IMR-90 (cell line): ENCODE data around the gene CDC42EP3. TPM values are rescaled to one million over a fixed set of nuclear protein-coding genes. Genes with fewer than 3 reads are reported as not detected.

Experiments
- ATAC-seq: fragments of 200-7000 bp; cut with Tn5 transposase; 2 replicates; pipeline ENCODE4 v1.9.1; 2020; ENCODE audit warnings: low read depth, mild to moderate bottlenecking, moderate library complexity
- BruUV-seq: library from RNA; stranded (reverse); fragments of 400-500 nt; replicated peaks from 2 replicates; lab custom pipeline; 2021; lab: Mats Ljungman, UMichigan
- CTCF ChIA-PET: fragments of 300-600 bp; formaldehyde crosslinking; extraction: SDS; loops from one replicate; lab custom pipeline; 2021; ENCODE audit warnings: antibody characterized with exemption; lab: Yijun Ruan, JAX
- POLR2A ChIA-PET: fragments of 300-600 bp; sonication (Branson Sonifier 250); formaldehyde crosslinking; loops from one replicate; lab custom pipeline; 2022; ENCODE audit warnings: antibody characterized with exemption; ENCODE audit not compliant: unreplicated experiment; lab: Charles Lee
- DNase-seq: peaks from one replicate; pipeline ENCODE4 v3.0.0; 2013
- H2AFZ ChIP-seq: replicated peaks from 2 replicates; pipeline ENCODE3; 2013; ENCODE audit warnings: low read length, mild to moderate bottlenecking; ENCODE audit not compliant: poor library complexity
- H2AK5ac ChIP-seq: 2 replicates; pipeline ENCODE4 v1.6.1; 2013; ENCODE audit warnings: low read depth, low read length, inconsistent platforms
- H2AK9ac ChIP-seq: replicated peaks from 2 replicates; pipeline ENCODE3; 2013; ENCODE audit warnings: mild to moderate bottlenecking, low read depth, low read length, moderate library complexity; ENCODE audit not compliant: poor library complexity
- H2BK120ac ChIP-seq: 2 replicates; pipeline ENCODE4 v1.6.1; 2013; ENCODE audit warnings: low read depth, low read length, inconsistent platforms
- H2BK15ac ChIP-seq: 3 replicates; pipeline ENCODE4 v1.6.1; 2013; ENCODE audit warnings: low read depth, low read length, inconsistent platforms
- H2BK20ac ChIP-seq: 2 replicates; pipeline ENCODE4 v1.6.1; 2013; ENCODE audit warnings: low read depth, mild to moderate bottlenecking, inconsistent platforms, low read length, moderate library complexity
- H2BK5ac ChIP-seq: 2 replicates; pipeline ENCODE4 v1.6.1; 2013; ENCODE audit warnings: mild to moderate bottlenecking, low read depth, low read length, inconsistent platforms; ENCODE audit not compliant: poor library complexity, severe bottlenecking
- H3K14ac ChIP-seq: replicated peaks from 2 replicates; pipeline ENCODE4 v1.6.1; 2013; ENCODE audit warnings: low read depth, low read length, inconsistent platforms
- H3K18ac ChIP-seq: 2 replicates; pipeline ENCODE4 v1.6.1; 2013; ENCODE audit warnings: low read depth, low read length, control low read depth
- H3K23ac ChIP-seq: 2 replicates; pipeline ENCODE4 v1.6.1; 2013; ENCODE audit warnings: low read depth, low read length, inconsistent platforms
- H3K27ac ChIP-seq: 2 replicates; pipeline ENCODE4 v1.5.1; 2013; ENCODE audit warnings: mild to moderate bottlenecking, control low read depth, low read length; ENCODE audit not compliant: insufficient read depth
- H3K27me3 ChIP-seq: 2 replicates; pipeline ENCODE4 v1.6.1; 2013; ENCODE audit warnings: low read length; ENCODE audit not compliant: control insufficient read depth, insufficient read depth
- H3K36me3 ChIP-seq: 2 replicates; pipeline ENCODE4 v1.6.1; 2013; ENCODE audit warnings: low read length, mixed read lengths; ENCODE audit not compliant: control insufficient read depth, insufficient read depth
- H3K4ac ChIP-seq: 2 replicates; pipeline ENCODE4 v1.6.1; 2013; ENCODE audit warnings: low read depth, low read length, inconsistent platforms
- H3K4me1 ChIP-seq: 2 replicates; pipeline ENCODE4 v1.6.1; 2013; ENCODE audit warnings: low read length, mixed read lengths; ENCODE audit not compliant: control insufficient read depth, insufficient read depth
- H3K4me2 ChIP-seq: 2 replicates; pipeline ENCODE4 v1.6.1; 2013; ENCODE audit warnings: low read depth, mild to moderate bottlenecking, control low read depth, low read length, moderate library complexity
- H3K4me3 ChIP-seq: 2 replicates; pipeline ENCODE4 v1.5.1; 2013; ENCODE audit warnings: low read depth, mild to moderate bottlenecking, control low read depth, low read length, moderate library complexity; ENCODE audit not compliant: insufficient read depth
- H3K56ac ChIP-seq: 2 replicates; pipeline ENCODE4 v1.6.1; 2013; ENCODE audit warnings: low read length, inconsistent platforms; ENCODE audit not compliant: insufficient read depth; ENCODE audit errors: extremely low read depth
- H3K79me1 ChIP-seq, 2 experiments: 2 replicates each; pipeline ENCODE4 v1.6.1; 2013; ENCODE audit warnings: low read length in 2 of 2, inconsistent platforms in 1 of 2, low read depth in 1 of 2
- H3K9ac ChIP-seq: 2 replicates; pipeline ENCODE4 v1.6.1; 2013; ENCODE audit warnings: low read depth, low read length, control low read depth
- H3K9me1 ChIP-seq: 2 replicates; pipeline ENCODE4 v1.6.1; 2013; ENCODE audit warnings: low read length, inconsistent platforms; ENCODE audit not compliant: insufficient read depth
- H3K9me3 ChIP-seq: 2 replicates; pipeline ENCODE4 v1.6.1; 2013; ENCODE audit warnings: low read length; ENCODE audit not compliant: control insufficient read depth, insufficient read depth
- H4K20me1 ChIP-seq: 2 replicates; pipeline ENCODE4 v1.6.1; 2013; ENCODE audit warnings: low read length, inconsistent platforms; ENCODE audit not compliant: insufficient read depth
- H4K5ac ChIP-seq: 2 replicates; pipeline ENCODE4 v1.6.1; 2013; ENCODE audit warnings: mild to moderate bottlenecking, low read depth, low read length, control low read depth
- H4K8ac ChIP-seq, 2 experiments: 2 replicates each; pipeline ENCODE4 v1.6.1; 2013; ENCODE audit warnings: low read depth in 2 of 2, low read length in 2 of 2, control low read depth in 1 of 2, inconsistent platforms in 1 of 2
- H4K91ac ChIP-seq: 2 replicates; pipeline ENCODE4 v1.6.1; 2013; ENCODE audit warnings: low read depth, low read length, inconsistent platforms; ENCODE audit not compliant: insufficient read depth
- CEBPB ChIP-seq: IDR thresholded peaks from 2 replicates; pipeline ENCODE4 v1.6.1; 2012; ENCODE audit warnings: low read depth, low read length, improper control_type of control experiment
- CHD1 ChIP-seq: IDR thresholded peaks from 2 replicates; pipeline ENCODE4 v1.6.1; 2012; ENCODE audit warnings: low read depth, low read length, improper control_type of control experiment
- FOS ChIP-seq: fragments of 150-350 bp; IDR thresholded peaks from 2 replicates; pipeline ENCODE4 v1.6.1; 2016; ENCODE audit warnings: low read depth, low read length
- MAZ ChIP-seq: IDR thresholded peaks from 2 replicates; pipeline ENCODE4 v1.6.1; 2012; ENCODE audit warnings: low read depth, mild to moderate bottlenecking, low read length, improper control_type of control experiment, moderate library complexity, borderline replicate concordance
- MXI1 ChIP-seq: IDR thresholded peaks from 2 replicates; pipeline ENCODE4 v1.6.1; 2012; ENCODE audit warnings: low read depth, mild to moderate bottlenecking, low read length, moderate library complexity, borderline replicate concordance
- POLR2A ChIP-seq: IDR thresholded peaks from 2 replicates; pipeline ENCODE4 v1.6.1; 2012; ENCODE audit warnings: mild to moderate bottlenecking, low read depth, low read length
- RAD21 ChIP-seq: IDR thresholded peaks from 2 replicates; pipeline ENCODE4 v1.6.1; 2012; ENCODE audit warnings: low read length, improper control_type of control experiment
- RCOR1 ChIP-seq: IDR thresholded peaks from 2 replicates; pipeline ENCODE4 v1.6.1; 2012; ENCODE audit warnings: mild to moderate bottlenecking, low read length, improper control_type of control experiment; ENCODE audit not compliant: insufficient replicate concordance
- RFX5 ChIP-seq: IDR thresholded peaks from 2 replicates; pipeline ENCODE4 v1.8.0; 2012; ENCODE audit warnings: low read depth, mild to moderate bottlenecking, low read length, moderate library complexity
- SMC3 ChIP-seq: fragments of 150-350 bp; IDR thresholded peaks from 2 replicates; pipeline ENCODE4 v1.6.1; 2016; ENCODE audit warnings: low read depth, mild to moderate bottlenecking, antibody characterized with exemption, low read length, moderate library complexity
- dilution Hi-C: fragments of 300-500 bp; cut with HindIII; formaldehyde crosslinking; loops from one replicate; pipeline ENCODE4 v1.14.3; 2018; ENCODE audit warnings: low sequenced_read_pairs; ENCODE audit not compliant: unreplicated experiment
- in situ Hi-C: fragments of 300-500 bp; cut with MboI; formaldehyde crosslinking; loops from 3 replicates; pipeline ENCODE4 v1.14.3; 2019; ENCODE audit warnings: low sequenced_read_pairs, inconsistent platforms, mixed read lengths
- intact Hi-C: fragments of 100-400 bp; cut with micrococcal nuclease; formaldehyde crosslinking; loops from 2 replicates; pipeline ENCODE4 v1.10.0; 2022
- polyA plus RNA-seq, 3 experiments: library from polyadenylated mRNA; depleted of rRNA; stranded (reverse); fragments of >200 nt; gene quantifications; 2 replicates each; pipeline ENCODE4 v1.2.3, GENCODE V29; 2012; ENCODE audit warnings: low replicate concordance in 1 of 3
- total RNA-seq: library from RNA; depleted of rRNA; stranded (reverse); fragments of >200 nt; gene quantifications from 2 replicates; pipeline ENCODE4 v1.2.3, GENCODE V29; 2012
- TF ChIP-seq, protein P1 (sequence below): conservative IDR thresholded peaks from 2 replicates; pipeline ENCODE4 v1.5.1; 2012; ENCODE audit warnings: mild to moderate bottlenecking, low read depth, low read length, improper control_type of control experiment

CDC42EP3 gene
- total and polyA plus RNA-seq, 2 of the 4 experiments (the other 2 are of a cell fraction): 167 to 193 TPM

DNA sequence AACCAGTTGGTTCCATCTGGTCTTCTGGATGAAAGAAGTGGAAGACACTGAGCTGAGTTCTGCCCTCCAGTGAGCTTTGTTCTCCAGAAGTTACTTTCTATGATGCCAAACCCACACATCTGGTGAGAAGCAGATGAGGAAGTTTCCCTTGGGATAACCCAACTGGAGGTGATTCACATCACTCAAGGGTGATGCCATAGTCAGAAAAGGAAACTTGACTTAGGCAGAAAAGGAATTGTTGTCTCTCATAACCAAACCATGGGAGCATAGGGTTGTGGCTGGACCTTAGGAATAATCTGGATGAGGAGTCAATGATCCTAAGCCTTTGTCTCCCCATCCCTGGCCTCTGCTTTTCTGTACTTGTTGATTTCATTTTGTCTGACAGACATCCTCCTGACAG, 43.7 kb downstream of the CDC42EP3 start:
- no peak overlapping the region for H2AFZ ChIP-seq
- intact Hi-C loops: no loop called here
- H2BK15ac ChIP-seq: peak overlapping the region; percentile 62; the same call in 2 of the 3 replicates
- H3K36me3 ChIP-seq: no peaks in the 10 kb centered on the region
- peak; percentile 65 for DNase-seq
- no peak overlapping the region for H3K27ac ChIP-seq
- H3K27me3 ChIP-seq: no peaks in the 10 kb centered on the region
- in situ Hi-C loops: no loop called here
- peak overlapping the region; percentile 60; the same call in 1 of the 2 replicates for H2BK120ac ChIP-seq
- H3K4ac ChIP-seq: peak overlapping the region; percentile 33; the same call in 1 of the 2 replicates
- ATAC-seq: no peak
- H2BK20ac ChIP-seq: peak overlapping the region; percentile 49; the same call in 1 of the 2 replicates
- peak overlapping the region; percentile 27 for H2BK5ac ChIP-seq
- H3K23ac ChIP-seq: no peak overlapping the region; the same call in 1 of the 2 replicates
- ChIA-PET CTCF (interaction anchor here (0.6 kb wide), 1 partner anchor 250 kb away, joined by 3 read pairs; no protein-coding TSS in a partner anchor), POLR2A (no interaction called here)
- no peaks in the 10 kb centered on the region for H3K9me3 ChIP-seq
- peaks cover 25% of the 10 kb centered on the region for H3K4me1 ChIP-seq
- H3K14ac ChIP-seq: peak overlapping the region; percentile 59
- H3K4me3 ChIP-seq: no peak overlapping the region
- no peak overlapping the region for H3K9ac ChIP-seq
- 0 out of 2 replicates have a peak overlapping the region, but pooled peaks have one; percentile 11 for H4K91ac ChIP-seq
- peak overlapping the region; percentile 25; the same call in 1 of the 2 replicates for H4K5ac ChIP-seq
- dilution Hi-C loops: no loop called here
- peak overlapping the region; percentile 87 for H2AK5ac ChIP-seq
- H4K20me1 ChIP-seq: no peaks in the 10 kb centered on the region
- 0 out of 4 replicates have a peak overlapping the region, but pooled peaks of 1 of the 2 experiments have one; percentile 9 for H4K8ac ChIP-seq
- H3K56ac ChIP-seq: no peak overlapping the region
- no TSS peak for BruUV-seq
- no peak overlapping the region for H3K4me2 ChIP-seq
- peaks cover 3 to 20% of the 10 kb centered on the region in 2 experiments; a peak in 2 of 4 replicates for H3K79me1 ChIP-seq
- H2AK9ac ChIP-seq: no peak overlapping the region
- peaks cover 16% of the 10 kb centered on the region for H3K9me1 ChIP-seq
- no peak for TF ChIP-seq CEBPB
- TF ChIP-seq SMC3: no peak
- no peak for TF ChIP-seq MAZ
- no peak for TF ChIP-seq RAD21
- TF ChIP-seq, protein P1, sequence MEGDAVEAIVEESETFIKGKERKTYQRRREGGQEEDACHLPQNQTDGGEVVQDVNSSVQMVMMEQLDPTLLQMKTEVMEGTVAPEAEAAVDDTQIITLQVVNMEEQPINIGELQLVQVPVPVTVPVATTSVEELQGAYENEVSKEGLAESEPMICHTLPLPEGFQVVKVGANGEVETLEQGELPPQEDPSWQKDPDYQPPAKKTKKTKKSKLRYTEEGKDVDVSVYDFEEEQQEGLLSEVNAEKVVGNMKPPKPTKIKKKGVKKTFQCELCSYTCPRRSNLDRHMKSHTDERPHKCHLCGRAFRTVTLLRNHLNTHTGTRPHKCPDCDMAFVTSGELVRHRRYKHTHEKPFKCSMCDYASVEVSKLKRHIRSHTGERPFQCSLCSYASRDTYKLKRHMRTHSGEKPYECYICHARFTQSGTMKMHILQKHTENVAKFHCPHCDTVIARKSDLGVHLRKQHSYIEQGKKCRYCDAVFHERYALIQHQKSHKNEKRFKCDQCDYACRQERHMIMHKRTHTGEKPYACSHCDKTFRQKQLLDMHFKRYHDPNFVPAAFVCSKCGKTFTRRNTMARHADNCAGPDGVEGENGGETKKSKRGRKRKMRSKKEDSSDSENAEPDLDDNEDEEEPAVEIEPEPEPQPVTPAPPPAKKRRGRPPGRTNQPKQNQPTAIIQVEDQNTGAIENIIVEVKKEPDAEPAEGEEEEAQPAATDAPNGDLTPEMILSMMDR: no peak
- no peak for TF ChIP-seq RCOR1
- TF ChIP-seq MXI1: no peak
- TF ChIP-seq RFX5: no peak
- TF ChIP-seq FOS: no peak
- TF ChIP-seq POLR2A: no peak
- no peak for TF ChIP-seq CHD1
- H3K18ac ChIP-seq: no peak overlapping the region; the same call in 1 of the 2 replicates
